Measurements from ENCODE around the gene PYCARD.
"Not testable (repeated sequence)": the region's sequence is repeated elsewhere in the genome, so short reads cannot be mapped to it uniquely, and the experiment has no call there.

Gene PYCARD

DNA sequence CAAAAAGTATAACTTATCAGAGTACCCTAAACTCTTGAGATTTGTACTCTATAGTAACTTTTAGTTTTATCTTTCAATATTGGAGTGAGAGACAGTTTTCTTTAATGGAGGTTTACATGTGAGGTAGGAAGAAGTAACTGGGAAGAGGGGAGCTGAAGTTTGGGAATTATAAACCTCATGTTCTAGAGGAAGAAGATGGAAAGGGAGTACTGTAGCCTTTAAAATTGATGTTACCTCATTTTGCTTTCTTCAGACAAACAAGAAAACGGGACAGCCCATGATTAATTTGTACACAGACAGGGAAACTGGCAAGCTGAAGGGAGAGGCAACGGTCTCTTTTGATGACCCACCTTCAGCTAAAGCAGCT, 13.2 kb downstream of the PYCARD start:
- DNase-seq, result no peak

DNA sequence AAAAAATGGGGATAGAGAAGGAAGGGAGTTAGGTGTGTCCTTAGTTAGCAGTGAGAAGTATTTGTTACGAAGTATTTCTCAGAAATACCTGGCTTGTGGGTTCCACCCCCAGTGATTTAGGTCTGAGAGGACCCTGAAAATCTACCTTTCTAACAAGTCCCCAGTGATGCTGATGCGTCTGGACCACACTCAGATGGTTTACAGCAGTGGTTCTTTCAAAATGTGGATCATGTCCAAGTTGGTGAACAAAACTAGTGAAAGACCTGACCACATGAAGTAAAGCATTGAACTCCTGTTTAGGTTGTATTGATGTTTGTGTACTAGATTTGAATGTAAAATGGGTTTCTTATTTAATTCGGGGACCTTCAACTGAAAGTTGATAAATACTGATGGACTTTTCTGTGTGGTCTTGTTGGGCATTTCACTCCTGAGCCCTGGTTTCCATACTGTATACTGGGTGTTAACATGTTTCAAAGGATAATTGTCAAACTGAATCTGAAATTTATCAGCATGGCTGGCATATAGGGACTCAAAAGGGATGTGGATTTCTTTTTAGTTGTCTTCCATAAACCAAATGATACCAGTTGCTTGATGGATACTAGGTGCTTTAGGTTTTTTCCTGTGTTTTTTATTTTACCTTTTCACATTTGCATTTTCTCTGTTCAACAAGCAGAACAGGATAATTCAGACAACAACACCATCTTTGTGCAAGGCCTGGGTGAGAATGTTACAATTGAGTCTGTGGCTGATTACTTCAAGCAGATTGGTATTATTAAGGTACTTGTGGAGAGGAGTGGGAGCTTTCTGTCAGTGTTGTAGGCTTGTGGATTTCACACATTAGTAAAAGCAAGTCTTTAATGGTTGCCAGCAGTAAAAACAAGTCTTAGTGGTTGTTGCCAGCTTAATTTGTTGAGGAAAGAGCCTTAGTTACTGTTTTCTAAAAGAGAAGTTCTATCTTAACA, 13.8 kb downstream of the PYCARD start:
- no peak for DNase-seq

DNA sequence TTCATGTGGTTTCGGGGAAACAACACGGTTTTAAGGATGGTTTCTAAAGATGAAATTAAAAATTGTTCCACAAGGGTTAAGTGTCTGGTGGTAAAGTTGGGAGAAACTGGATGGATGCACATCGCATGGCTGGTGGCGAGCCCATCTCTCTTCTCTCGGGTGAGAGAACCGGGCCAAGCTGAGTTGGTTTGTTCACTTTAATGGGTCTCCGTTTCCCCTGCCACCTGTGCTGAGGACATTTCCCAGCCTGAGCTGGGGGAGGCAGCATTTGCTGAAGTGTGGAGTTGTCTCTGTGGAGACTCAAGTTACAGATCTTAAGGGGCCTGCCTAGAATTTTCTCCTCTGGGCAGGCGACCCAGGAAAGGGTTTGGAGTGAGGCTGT, 14.8 kb downstream of the PYCARD start:
- no peak for DNase-seq

DNA sequence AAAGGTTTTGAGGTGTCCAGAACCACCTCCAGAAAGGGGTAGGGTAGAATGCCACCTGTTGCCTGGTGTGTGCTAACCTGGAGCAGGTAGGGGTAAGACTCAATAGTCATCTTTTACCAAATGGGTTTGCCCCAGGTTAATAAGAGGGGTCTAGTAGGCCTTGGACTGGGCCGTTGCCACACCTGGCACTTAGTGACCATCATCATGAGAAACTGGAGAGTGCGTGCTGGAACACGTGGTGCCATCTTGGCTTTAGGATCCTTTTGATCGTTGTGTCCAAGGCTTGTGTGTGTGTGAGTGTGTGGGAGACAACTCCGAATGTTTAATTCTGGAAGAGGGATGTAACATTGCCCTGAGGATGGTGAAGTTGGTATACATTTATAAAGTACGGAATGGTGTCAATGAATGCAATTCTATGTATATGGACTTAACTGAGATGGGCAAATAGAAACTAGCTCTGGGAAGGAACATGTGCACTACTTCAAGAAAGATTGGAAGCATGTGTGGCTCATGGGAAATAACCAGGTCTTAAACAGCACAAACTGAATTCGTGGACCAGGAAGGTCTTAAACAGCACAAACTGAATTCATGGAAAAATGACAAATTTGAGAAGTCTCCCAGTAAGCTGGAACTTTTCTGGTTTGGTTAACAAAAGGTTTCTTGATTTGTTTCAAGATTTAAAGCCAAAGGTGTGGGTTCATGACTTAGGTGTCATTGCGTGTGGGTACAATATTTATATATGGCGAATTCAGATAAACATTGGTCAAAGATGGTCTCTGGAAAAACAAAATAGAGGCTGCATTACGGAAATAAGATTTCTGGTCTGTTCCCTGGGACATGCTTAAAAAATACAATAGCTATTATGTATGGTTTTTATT, 15.4 kb downstream of the PYCARD start:
- DNase-seq, result no peak

DNA sequence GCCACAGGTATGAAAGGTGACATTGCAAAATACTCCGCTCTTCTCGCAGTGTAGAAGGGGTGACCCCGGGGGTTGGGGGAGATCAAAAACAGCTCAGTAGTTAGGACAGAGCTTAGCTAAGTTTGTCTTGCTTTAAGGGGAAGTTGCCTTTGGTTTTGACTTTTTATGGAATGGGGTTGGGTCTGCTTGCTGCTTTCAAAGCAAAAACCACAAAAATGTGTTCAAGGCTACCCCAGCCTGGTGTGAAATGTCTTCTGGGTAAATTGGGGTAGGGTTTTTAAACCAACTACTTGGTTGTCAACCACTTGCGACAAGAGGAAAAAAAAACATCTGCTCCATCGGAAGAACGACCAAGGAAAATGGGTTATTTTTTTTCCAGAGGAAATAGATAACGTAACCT, 16.4 kb downstream of the PYCARD start:
- DNase-seq, result no peak

DNA sequence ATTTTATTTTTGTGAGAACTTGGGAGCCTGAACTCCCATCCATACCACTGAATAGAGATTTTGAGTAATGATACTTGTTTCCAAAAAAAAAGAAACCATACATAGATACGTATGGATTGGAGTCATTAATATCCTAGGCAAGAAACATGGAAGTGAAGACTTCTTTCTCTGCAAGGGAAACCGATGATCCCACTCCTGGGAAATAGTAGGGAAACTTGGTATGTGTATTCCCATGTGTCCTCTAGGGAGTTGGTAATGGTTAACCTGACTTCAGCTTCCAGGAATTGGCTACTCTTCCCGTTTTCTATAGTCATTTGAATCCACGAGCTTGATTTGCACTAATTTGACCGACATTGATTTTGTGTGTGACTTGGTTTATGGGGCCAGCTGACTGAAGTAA, 17.2 kb downstream of the PYCARD start:
- no peak for DNase-seq

DNA sequence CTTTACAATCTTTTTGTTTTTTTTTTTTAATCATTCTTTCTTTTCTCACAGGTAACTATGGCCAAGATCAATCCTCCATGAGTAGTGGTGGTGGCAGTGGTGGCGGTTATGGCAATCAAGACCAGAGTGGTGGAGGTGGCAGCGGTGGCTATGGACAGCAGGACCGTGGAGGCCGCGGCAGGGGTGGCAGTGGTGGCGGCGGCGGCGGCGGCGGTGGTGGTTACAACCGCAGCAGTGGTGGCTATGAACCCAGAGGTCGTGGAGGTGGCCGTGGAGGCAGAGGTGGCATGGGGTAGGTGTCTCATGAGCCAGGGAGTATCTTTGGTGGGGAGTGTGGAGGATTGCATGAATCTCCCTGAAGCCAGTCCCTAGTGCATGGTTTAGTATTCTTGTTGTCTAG, 17.7 kb downstream of the PYCARD start:
- no peak for DNase-seq

DNA sequence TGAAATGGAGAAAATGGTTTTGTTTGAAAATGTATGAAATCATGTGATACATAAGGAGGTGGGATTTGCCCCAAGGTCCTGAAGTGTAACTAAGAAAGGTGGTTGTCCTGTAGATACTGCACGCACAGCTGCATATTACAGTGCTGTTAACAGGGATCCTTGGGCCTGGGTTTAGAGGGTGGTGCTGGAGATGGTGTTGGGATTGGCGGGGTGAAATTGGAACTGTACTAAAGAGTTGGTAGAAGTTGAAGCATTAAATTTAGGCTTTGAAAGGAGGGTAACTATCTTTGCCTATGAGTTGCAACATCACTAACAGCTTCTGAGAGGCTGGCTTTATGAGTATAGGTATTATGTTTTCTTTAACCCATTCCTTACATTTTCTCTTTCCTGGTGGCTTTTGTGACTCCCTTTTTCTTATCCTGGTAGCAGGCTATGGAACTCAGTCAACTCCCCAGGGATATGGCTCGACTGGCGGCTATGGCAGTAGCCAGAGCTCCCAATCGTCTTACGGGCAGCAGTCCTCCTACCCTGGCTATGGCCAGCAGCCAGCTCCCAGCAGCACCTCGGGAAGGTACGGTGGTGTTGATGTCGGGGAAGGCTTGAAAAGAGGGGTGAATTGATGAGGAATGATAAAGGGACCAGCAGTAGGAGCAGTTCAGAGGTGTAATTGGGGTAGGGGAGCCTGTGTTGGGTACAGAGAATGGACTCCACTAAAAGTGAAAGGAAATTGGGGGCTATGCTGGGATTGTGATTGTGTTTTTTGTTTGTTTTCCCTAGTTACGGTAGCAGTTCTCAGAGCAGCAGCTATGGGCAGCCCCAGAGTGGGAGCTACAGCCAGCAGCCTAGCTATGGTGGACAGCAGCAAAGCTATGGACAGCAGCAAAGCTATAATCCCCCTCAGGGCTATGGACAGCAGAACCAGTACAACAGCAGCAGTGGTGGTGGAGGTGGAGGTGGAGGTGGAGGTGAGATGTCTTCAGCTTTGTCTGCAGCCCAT, 18.8 kb downstream of the PYCARD start:
- DNase-seq, result no peak

DNA sequence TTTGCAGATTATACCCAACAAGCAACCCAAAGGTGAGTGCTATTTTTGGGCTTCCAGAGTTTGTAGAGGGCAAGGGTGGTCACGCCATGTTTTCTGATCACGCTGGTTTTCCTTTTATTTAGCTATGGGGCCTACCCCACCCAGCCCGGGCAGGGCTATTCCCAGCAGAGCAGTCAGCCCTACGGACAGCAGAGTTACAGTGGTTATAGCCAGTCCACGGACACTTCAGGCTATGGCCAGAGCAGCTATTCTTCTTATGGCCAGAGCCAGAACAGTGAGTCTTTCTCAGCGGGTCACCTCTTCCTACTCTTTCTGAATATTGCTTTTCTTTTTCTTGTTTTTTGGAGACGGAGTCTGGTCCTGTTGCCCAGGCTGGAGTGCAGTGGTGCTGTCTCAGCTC, 20.2 kb downstream of the PYCARD start:
- no peak for DNase-seq

DNA sequence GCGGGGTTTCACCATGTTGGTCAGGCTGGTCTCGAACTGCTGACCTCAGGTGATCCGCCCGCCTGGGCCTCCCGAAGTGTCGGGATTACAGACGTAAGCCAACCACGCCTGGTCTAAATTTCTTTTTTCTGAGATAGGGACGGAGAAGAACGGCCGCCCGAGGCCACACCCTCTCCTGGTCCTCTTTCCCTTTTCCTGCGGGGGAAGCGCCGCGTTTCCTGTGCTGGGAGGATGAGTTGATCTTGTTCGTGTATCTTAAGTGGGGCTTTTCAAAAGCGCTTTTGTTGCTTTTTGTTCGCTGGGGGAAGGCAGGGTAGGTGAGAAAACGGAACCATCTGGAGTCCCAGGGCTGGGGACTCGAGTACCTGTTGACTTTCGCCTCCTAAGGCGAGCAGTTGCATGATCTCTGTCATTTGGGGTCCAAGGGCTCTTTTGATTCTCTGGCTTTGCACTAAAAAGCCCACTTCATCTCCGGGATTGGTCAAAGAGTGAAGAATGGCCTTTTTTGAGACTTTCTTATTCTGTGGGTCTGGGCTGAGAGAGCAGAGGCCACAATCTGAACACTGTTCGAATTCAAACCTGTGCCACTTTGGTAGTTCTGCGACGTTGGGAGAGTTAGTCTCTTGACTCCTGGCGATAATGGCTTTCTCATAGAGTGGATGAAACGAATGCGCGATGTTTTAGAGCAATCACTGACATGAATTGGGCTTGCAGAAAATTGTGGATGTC, 21.3 kb downstream of the PYCARD start:
- DNase-seq, result peak; percentile 9

DNA sequence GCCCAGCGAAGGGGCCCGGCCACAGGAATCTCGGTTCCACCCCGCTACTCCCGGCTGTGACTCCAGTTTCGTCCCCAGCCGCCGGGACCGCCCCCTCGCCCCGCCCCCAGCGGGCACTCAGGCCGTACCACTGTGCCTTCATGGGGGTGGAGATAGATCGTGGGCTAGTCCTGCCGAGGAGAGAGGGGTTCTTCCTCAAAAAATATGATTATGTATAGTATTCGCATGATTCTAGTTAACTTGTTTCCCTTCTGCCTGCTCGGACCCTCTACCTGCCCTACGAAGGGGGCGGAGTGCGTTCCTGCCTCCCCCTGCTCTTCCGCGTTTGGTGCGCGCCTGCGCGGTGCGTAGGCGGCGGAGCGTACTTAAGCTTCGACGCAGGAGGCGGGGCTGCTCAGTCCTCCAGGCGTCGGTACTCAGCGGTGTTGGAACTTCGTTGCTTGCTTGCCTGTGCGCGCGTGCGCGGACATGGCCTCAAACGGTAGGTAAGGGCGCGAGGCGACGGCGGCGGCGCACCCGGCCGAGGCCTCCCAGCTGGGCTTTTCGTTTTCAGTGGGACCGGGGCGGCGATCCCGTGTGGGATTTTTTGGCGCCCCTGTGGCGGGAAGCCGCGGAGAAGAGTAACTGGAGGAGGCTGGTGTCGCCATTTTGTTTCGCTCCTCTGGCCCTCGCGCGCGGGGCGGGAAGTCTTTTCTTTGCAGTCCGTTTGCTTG, 22.7 kb downstream of the PYCARD start, which contains the start of gene FUS:
Gene FUS, plus strand, starts transcription at position 393 of the 713 bp plus-strand sequence. Its CDS starts 76 bp downstream, at position 469.
- DNase-seq, result peak; percentile 91

DNA sequence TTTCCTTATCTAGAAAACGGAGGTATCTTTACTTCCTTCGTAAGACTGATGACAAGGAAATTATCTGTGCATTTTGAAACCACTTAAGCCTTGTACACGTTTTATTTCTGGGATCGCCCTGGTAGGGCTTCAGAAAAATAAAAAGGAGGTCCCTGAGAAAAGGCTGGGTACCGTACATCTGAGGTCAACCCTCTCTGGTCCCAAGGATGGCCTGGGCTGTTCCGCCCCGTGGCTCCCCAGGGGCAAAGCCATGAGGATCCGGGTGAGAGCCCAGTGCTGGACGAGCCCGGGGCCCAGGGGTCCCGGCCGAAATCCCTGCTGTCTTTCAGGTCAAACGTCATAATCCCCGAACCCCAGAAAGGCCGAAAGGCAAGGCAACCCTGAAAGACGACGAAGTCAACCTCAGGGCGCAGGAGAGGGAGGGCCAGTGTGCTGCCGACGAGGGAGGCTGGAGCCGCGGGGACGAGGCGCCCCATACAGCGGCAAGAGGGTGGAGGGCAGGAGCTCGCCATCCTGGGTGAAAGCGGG, 23.3 kb downstream of the PYCARD start:
- DNase-seq, result no peak

DNA sequence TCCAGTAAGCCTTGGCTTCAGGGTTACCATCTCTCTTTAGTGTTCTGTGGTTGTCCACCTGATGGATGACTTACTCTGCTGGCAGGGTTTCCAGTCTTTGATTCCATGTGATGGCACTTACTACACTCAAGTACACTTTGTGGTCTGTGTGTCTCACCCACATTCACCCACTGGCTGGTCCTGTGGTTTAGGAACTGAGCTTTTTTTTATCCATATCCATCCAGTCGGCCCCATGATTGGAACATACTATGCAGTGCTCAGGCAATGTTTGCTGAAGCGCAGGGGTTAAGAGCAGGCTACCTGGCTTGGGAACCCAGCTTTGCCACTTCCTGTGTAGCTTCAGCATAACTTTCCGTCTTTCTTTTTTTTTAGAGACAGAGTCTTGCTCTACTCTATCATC, 25.4 kb downstream of the PYCARD start:
- no peak for DNase-seq

DNA sequence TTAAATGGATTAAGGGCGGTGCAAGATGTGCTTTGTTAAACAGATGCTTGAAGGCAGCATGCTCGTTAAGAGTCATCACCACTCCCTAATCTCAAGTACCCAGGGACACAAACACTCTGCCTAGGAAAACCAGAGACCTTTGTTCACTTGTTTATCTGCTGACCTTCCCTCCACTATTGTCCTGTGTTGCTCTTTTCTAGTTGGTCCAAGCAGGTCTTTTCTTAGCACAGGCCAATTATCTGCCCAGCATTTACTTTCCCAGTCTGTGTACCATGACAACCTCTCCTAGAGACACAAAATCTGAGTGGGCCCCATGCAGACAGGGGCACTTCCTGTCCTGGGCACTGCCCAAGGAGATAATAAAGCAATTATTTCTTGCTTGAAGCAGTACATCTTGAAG, 32.5 kb downstream of the PYCARD start:
- not testable (repeated sequence) for DNase-seq

DNA sequence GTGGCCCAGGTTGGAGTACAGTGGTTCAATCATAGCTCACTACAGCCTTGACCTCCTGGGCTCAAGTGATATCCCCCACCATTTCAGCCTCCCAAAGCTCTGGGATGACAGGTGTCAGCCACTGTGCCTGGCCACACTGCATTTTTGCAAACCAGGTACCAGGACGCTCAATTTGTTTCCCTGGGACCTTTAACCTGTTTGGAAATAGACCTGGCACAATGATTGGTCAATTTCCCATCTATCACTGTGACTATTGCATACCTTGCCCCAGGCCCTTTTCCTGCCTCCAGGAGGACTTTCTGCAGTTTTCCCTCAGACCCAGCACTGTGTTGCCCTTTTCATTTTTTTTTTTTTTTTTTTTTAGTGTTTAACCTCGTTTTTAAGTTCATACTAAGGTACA, 33.7 kb downstream of the PYCARD start:
- no peak for DNase-seq

DNA sequence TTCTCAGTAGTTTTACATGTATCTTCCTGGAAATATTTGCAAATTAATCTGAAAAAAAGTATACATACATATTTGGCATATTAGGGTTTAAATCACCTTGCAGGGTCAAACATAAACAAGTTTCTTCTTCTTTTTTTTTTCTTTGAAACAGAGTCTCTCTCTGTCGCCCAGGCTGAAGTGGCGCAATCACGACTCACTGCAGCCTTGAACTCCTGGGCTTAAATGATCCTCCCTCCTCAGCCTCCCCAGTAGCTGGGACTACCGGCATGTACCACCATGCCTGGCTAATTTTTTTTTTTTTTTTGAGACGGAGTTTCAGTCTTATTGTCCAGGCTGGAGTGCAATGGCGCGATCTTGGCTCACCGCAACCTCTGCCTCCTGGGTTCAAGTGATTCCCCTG, 35.2 kb downstream of the PYCARD start:
- DNase-seq, result no peak

DNA sequence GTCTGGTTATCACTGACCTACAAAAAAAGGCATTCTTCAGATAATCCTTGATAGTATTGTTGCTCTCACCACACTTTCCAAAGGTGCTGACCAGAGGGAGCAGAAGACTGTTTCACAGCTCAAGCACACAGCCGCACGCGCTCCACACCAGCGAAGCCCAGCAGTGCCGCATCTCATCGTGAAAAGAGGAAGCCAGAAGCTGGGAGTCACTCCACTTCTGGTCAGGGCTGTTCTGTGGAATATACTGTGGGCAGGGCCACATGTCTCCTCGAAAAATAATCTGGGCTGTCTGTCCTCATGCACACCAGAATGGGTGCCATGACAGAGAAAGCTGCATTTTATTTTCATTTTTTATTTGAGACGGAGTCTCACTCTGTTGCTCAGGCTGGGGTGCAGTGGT, 45.4 kb downstream of the PYCARD start:
- DNase-seq, result no peak
